NT2/D1 (cell line): ENCODE measurements around the gene KIDINS220.

ENCODE experiments used
- DNase-seq: peaks from one replicate; pipeline ENCODE4 v3.0.0-alpha.2; 2011; ENCODE audit warnings: low read depth, low spot score
- H3K27me3 ChIP-seq: 2 replicates; pipeline ENCODE4 v1.6.0; 2011; ENCODE audit warnings: mild to moderate bottlenecking; ENCODE audit not compliant: insufficient read length, insufficient read depth
- H3K36me3 ChIP-seq: 2 replicates; pipeline ENCODE4 v1.6.1; 2011; ENCODE audit warnings: mild to moderate bottlenecking, low read length, mixed read lengths; ENCODE audit not compliant: insufficient read depth, insufficient read length
- H3K4me1 ChIP-seq: 2 replicates; pipeline ENCODE4 v1.5.1; 2011; ENCODE audit not compliant: insufficient read depth, insufficient read length
- H3K4me3 ChIP-seq: 2 replicates; pipeline ENCODE4 v1.5.1; 2011; ENCODE audit warnings: low read depth; ENCODE audit not compliant: insufficient read length
- H3K9ac ChIP-seq: 2 replicates; pipeline ENCODE4 v1.6.0; 2011; ENCODE audit warnings: low read depth; ENCODE audit not compliant: insufficient read length
- H3K9me3 ChIP-seq: 2 replicates; pipeline ENCODE4 v1.5.1; 2011; ENCODE audit warnings: mild to moderate bottlenecking, low read length; ENCODE audit not compliant: insufficient read depth
- SUZ12 ChIP-seq: IDR thresholded peaks from 2 replicates; pipeline ENCODE4 v1.6.1; 2011; ENCODE audit not compliant: insufficient read length, insufficient read depth; ENCODE audit errors: extremely low read depth
- YY1 ChIP-seq: IDR thresholded peaks from 2 replicates; pipeline ENCODE4 v1.6.1; 2011; ENCODE audit not compliant: insufficient read length, insufficient read depth
- ZNF274 ChIP-seq: IDR thresholded peaks from 2 replicates; pipeline ENCODE4 v1.6.1; 2011; ENCODE audit warnings: mild to moderate bottlenecking, low read depth, low read length

The KIDINS220 gene

GRCh38 chr2:8836971-8837794, at the start of gene KIDINS220:
Gene KIDINS220 (minus strand): TSS chr2:8837613. CDS start chr2:8827093, 10,520 bp downstream.
- peak; percentile 72 for DNase-seq
- TF ChIP-seq ZNF274: no peak
- TF ChIP-seq SUZ12: no peak
- peak; percentile 59 for TF ChIP-seq YY1
- H3K27me3 ChIP-seq: no peaks in the 10 kb centered on the region
- no peaks in the 10 kb centered on the region for H3K36me3 ChIP-seq
- peak within 1 kb of the TSS; percentile 69 for H3K4me3 ChIP-seq
- H3K9me3 ChIP-seq: no peaks in the 10 kb centered on the region
- peak within 1 kb of the TSS; percentile 65 for H3K9ac ChIP-seq
- no peaks in the 10 kb centered on the region for H3K4me1 ChIP-seq

GRCh38 chr2:8886876-8887275, 49.5 kb upstream of the KIDINS220 start:
- no peaks in the 10 kb centered on the region for H3K4me1 ChIP-seq
- peaks cover 9% of the 10 kb centered on the region for H3K36me3 ChIP-seq
- TF ChIP-seq YY1: no peak
- no peak for TF ChIP-seq SUZ12
- H3K9ac ChIP-seq: no peak overlapping the region
- H3K27me3 ChIP-seq: no peaks in the 10 kb centered on the region
- no peak for DNase-seq
- no peaks in the 10 kb centered on the region for H3K9me3 ChIP-seq
- no peak overlapping the region for H3K4me3 ChIP-seq

- H3K4me1 ChIP-seq: no peaks in the 10 kb centered on the region
- peaks cover 14% of the 10 kb centered on the region for H3K36me3 ChIP-seq
- no peak for DNase-seq
- TF ChIP-seq YY1: no peak
- TF ChIP-seq SUZ12: no peak
- no peak for TF ChIP-seq ZNF274
- no peaks in the 10 kb centered on the region for H3K9me3 ChIP-seq
- no peaks in the 10 kb centered on the region for H3K27me3 ChIP-seq
- H3K9ac ChIP-seq: no peak overlapping the region
- no peak overlapping the region for H3K4me3 ChIP-seq
Measured at GRCh38 chr2:8886202-8886518, 48.7 kb upstream of the KIDINS220 start.

GRCh38 chr2:8885449-8886201, 48.2 kb upstream of the KIDINS220 start:
- peaks cover 19% of the 10 kb centered on the region for H3K36me3 ChIP-seq
- TF ChIP-seq SUZ12: no peak
- no peak for TF ChIP-seq ZNF274
- H3K4me1 ChIP-seq: no peaks in the 10 kb centered on the region
- no peaks in the 10 kb centered on the region for H3K27me3 ChIP-seq
- H3K4me3 ChIP-seq: no peak overlapping the region
- H3K9ac ChIP-seq: no peak overlapping the region
- no peaks in the 10 kb centered on the region for H3K9me3 ChIP-seq
- no peak for DNase-seq

GRCh38 chr2:8884812-8885211, 47.4 kb upstream of the KIDINS220 start:
- Histone ChIP-seq H3K4me1 (no peaks in the 10 kb centered on the region), H3K4me3 (no peak overlapping the region), H3K9me3 (no peaks in the 10 kb centered on the region), H3K27me3 (no peaks in the 10 kb centered on the region), H3K9ac (no peak overlapping the region), H3K36me3 (peaks cover 20% of the 10 kb centered on the region)
- DNase-seq: no peak
- TF ChIP-seq SUZ12: no peak
- no peak for TF ChIP-seq YY1
- no peak for TF ChIP-seq ZNF274

- no peaks in the 10 kb centered on the region for H3K9me3 ChIP-seq
- no peak overlapping the region for H3K9ac ChIP-seq
- no peaks in the 10 kb centered on the region for H3K4me1 ChIP-seq
- H3K36me3 ChIP-seq: peaks cover 30% of the 10 kb centered on the region
- H3K4me3 ChIP-seq: no peak overlapping the region
- H3K27me3 ChIP-seq: no peaks in the 10 kb centered on the region
- DNase-seq: peak; percentile 46
- TF ChIP-seq ZNF274 (no peak), YY1 (no peak), SUZ12 (no peak)
Measured at GRCh38 chr2:8882094-8882493, 44.7 kb upstream of the KIDINS220 start.

- Histone ChIP-seq H3K4me1 (no peaks in the 10 kb centered on the region), H3K4me3 (no peak overlapping the region), H3K9me3 (no peaks in the 10 kb centered on the region), H3K9ac (no peak overlapping the region), H3K27me3 (no peaks in the 10 kb centered on the region), H3K36me3 (peaks cover 42% of the 10 kb centered on the region)
- TF ChIP-seq ZNF274 (no peak), SUZ12 (no peak), YY1 (no peak)
- no peak for DNase-seq
Measured at GRCh38 chr2:8877894-8878293, 40.5 kb upstream of the KIDINS220 start.
